AG10803 (cell line): ENCODE data around the gene NPIPB4.
A peak's percentile ranks its signal among the peaks of the same experiment; 100 is the strongest.
"Not testable (repeated sequence)": the region's sequence is repeated elsewhere in the genome, so short reads cannot be mapped to it uniquely, and the experiment has no call there.

Experiments used
- DNase-seq: peaks from one replicate; pipeline ENCODE4 v3.0.0; 2010; ENCODE audit warnings: low read depth
- H3K4me3 ChIP-seq: 2 replicates; pipeline ENCODE4 v1.5.1; 2011; ENCODE audit warnings: mild to moderate bottlenecking, low read length, control low read depth

Gene NPIPB4

DNA sequence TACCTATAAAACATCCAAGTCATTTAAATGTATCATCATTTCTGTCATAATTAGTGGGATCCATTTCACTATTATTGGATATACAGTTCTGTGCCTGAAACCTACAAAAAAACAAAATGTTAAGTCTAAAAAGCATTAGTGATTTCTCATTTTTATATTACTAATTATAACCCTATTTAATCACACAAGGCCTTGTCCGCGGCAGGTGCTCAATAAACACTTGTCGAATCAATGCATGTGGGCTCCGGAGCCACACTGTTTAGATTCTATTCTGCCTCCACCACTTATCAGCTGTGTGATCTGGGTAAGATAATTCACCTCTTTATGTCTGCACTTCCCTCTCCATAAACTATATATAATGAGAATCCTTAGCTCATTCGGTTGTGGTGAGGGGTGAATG, at the start of gene NPIPB4:
NPIPB4 (minus strand) TSS at position 101 of the 400 bp plus-strand sequence. CDS start 378 bp downstream, outside the sequence.
- not testable (repeated sequence) for DNase-seq, H3K4me3 ChIP-seq

DNA sequence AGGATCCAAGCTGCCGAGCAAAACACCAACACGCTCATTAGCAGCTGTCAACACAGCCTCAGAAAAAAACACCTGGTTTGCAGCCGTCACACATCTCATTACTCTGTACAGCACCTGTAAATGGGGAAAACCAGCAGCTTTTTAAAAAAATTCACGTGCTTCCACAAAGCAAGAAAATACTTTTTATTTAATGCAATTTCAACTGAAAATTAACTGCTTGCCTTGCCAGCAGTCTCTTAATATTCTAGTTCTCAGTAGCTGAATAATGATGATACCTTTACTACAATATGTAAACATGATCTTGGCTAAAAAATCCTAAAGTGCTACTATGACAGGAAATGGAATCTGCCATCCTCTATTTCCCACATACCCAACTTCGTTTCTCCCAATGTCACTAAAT, 41.4 kb upstream of the NPIPB4 start:
- DNase-seq = not testable (repeated sequence)

DNA sequence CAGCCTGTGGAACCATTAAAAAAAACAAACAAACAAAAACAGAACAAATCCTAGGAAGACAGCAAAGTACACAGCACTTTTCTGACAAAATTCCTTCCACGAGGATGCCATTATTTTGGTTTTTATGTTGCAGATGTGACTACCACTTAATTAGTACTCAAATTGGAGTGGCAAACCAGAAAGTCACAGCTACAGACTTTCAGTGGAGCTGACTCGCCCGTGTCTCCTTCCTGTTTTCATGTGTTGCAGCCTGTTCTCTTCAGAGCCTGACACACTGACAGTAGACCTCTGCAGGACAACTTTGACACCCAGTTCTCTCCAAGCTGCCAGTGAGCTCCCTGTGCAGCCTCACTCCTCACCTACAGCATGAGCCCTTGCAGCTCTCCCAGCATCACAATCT, 24.4 kb upstream of the NPIPB4 start:
- not testable (repeated sequence) for DNase-seq, H3K4me3 ChIP-seq

More for the DNA sequence above, 41.4 kb upstream of the NPIPB4 start:
- not testable (repeated sequence) for H3K4me3 ChIP-seq

DNA sequence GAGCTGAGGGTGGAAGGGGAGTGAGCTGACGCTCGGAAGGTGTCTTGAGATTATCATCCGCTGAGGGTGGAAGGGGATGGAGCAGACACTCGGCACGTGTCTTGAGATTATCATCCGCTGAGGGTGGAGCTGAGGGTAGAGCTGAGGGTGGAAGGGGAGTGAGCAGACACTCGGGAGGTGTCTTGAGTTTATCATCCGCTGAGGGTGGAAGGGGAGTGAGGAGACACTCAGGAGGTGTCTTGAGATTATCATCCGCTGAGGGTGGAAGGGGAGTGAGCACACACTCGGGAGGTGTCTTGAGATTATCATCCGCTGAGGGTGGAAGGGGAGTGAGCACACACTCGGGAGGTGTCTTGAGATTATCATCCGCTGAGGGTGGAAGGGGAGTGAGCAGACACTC, 20.4 kb downstream of the NPIPB4 start:
- DNase-seq, H3K4me3 ChIP-seq: not testable (repeated sequence)

DNA sequence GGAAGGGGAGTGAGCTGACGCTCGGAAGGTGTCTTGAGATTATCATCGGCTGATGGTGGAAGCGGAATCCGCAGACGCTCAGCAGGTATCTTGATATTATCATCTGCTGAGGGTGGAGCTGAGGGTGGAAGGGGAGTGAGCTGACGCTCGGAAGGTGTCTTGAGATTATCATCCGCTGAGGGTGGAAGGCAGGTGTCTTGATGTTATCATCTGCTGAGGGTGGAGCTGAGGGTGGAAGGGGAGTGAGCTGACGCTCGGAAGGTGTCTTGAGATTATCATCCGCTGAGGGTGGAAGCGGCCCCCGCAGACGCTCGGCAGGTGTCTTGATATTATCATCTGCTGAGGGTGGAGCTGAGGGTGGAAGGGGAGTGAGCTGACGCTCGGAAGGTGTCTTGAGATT, 21.2 kb downstream of the NPIPB4 start:
- DNase-seq, H3K4me3 ChIP-seq: not testable (repeated sequence)

DNA sequence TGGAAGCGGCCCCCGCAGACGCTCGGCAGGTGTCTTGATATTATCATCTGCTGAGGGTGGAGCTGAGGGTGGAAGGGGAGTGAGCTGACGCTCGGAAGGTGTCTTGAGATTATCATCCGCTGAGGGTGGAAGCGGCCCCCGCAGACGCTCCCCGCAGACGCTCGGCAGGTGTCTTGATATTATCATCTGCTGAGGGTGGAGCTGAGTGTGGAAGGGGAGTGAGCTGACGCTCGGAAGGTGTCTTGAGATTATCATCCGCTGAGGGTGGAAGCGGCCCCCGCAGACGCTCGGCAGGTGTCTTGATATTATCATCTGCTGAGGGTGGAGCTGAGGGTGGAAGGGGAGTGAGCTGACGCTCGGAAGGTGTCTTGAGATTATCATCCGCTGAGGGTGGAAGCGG, 21.8 kb downstream of the NPIPB4 start:
- not testable (repeated sequence) for H3K4me3 ChIP-seq, DNase-seq

DNA sequence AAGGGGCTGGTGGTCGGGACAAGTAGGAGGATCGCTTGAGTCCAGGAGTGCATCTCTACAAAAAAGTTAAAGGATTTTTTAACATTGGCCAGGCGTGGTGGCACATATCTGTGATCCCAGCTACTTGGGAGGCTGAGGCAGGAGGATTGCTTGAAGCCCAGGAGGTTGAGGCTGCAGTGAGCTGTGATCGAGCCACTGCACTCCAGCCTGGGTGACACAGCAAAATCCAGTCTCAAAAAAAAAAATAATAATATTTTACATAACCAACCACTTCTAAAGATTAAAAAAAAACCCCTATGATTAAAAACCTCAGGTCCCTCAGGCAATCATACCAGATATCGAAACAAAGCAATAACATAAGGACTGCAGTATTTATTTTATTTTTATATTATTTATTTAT, 23.3 kb downstream of the NPIPB4 start:
- DNase-seq, H3K4me3 ChIP-seq: not testable (repeated sequence)

DNA sequence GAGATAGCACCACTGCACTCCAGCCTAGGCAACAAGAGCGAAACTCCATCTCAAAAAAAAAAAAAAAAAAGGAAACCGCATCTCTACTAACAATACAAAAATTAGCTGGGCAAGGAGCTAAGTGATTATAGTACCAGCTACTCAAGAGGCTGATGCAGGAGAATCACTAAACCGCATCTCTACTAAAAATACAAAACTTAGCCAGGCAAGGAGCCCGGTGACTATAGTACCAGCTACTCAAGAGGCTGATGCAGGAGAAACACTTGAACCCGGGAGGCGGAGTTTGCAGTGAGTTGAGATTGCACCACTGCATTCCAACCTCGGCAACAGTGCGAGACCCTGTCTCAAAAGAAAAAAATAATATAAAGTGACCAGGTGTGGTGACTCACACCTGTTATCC, 27.6 kb downstream of the NPIPB4 start:
- not testable (repeated sequence) for DNase-seq, H3K4me3 ChIP-seq

DNA sequence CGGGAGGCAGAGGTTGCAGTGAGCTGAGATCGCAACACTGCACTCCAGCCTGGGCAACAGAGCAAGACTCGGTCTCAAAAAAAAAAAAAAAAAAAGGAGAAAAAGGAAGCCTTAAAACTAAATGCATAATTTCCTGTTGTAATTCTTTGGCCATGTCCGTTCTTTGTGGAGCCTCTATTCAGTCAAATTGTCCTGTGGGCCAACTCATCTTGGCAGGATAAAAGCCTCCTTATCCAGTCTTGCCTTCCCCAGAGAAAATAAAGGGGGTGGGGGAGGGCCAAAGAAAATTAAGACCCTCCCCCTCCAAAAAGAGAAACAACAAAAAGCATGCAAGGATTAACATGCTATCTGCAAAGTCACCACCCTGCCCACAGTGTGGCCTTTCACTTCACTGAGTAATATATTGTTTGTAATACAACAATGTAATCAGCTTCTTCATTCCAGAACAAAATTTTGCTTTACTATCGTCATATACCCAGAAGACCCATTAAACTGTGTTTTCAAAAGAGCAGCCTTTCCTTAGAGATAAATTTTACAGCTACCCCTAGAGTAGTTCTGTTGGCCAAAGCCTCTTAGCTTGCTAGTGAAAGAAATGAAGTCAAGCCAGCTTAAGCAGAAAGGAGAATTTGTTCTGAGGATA, 31.4 kb downstream of the NPIPB4 start:
- not testable (repeated sequence) for DNase-seq, H3K4me3 ChIP-seq

DNA sequence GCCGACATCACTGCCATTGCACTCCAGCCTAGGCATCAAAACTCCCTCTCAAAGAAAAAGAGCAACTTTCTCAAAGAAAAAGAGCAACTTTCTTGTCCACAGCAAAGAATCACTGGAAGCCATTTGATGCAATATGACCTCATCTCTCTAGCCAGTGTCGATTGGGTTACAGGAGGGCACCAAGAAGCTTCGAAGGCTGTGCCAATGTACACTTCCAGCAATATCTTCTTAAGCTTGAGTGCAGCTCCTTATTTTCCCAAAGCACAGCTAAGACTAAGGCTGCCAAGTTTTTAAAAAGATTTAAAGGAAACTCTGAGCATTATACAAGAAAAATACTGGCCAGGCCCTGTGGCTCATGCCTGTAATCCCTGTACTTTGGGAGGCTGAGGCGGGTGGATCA, 32.0 kb downstream of the NPIPB4 start:
- DNase-seq, H3K4me3 ChIP-seq: not testable (repeated sequence)

DNA sequence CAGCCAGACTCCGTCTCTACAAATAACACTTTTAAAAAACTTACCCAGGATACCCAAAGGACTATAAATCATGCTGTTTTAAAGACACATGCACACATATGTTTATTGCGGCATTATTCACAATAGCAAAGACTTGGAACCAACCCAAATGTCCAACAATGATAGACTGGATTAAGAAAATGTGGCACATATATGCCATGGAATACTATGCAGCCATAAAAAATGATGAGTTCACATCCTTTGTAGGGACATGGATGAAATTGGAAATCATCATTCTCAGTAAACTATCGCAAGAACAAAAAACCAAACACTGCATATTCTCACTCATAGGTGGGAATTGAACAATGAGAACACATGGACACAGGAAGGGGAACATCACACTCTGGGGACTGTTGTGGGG, 34.3 kb downstream of the NPIPB4 start:
- DNase-seq = not testable (repeated sequence)

DNA sequence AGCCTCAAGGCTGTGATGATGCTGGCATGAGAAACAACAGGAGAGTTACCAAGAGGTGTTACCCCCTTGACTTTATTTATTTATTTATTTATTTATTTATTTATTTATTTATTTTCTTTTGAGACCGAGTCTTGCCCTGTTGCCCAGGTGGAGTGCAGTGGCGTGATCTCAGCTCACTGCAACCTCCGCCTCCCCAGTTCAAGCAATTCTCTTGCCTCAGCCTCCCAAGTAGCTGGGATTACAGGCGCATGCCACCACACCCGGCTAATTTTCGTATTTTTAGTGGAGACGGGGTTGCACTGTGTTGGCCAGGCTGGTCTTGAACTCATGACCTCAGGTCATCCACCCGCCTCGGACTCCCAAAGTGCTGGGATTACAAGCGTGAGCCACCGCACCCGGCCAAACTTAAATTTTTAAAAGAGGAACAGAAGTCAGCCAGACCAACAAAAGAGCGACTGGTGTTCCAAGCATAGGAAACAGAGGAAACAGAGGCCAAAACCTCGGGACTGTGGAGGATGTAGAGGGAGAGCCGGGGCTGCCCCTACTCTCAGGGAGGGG, 36.6 kb downstream of the NPIPB4 start:
- not testable (repeated sequence) for DNase-seq
- peak overlapping the region; percentile 73 for H3K4me3 ChIP-seq

More for the DNA sequence above, 34.3 kb downstream of the NPIPB4 start:
- not testable (repeated sequence) for H3K4me3 ChIP-seq

DNA sequence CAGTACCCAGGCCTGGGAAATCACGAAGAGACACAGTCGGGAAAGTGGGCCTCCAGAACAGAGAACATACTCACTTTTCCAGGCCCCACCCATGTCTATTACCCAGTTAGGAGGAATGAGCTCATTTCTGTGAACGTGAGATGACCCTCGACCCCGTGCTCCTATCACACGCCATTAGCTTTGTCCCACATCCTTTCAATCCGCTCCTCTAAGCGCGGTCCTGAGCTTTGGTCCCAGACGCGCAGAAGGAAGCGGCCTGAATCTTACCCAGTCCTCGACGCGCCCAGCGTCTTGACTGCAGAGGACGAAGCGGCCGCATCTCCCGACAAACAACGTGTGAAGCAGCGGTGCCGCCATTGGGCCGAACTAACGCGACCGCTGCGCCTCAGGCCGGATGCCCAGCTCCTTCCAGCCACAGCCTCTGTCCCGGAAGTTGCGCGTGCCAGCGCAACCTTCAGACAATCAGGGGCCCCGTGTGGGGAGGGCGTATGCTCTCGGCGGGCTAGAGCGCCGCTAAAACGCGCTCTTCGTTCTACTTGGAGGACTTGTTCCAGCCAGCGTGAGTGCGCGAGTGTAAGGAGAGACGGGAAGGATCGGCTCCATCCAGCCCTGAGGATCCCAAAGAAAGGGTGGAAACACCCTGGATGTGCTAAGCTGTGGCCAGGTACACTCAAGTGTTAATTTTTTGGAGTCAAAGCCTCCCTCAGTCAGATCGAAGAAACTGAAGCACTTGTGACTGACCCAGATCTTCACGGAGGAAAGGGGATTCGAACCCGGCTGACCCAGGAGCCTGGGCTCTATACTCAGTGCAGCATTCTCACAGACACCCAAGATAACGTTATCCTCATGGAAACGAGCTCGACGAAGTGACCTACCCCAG, 37.3 kb downstream of the NPIPB4 start:
- peak overlapping the region; percentile 73 for H3K4me3 ChIP-seq
- DNase-seq = peak; percentile 70

DNA sequence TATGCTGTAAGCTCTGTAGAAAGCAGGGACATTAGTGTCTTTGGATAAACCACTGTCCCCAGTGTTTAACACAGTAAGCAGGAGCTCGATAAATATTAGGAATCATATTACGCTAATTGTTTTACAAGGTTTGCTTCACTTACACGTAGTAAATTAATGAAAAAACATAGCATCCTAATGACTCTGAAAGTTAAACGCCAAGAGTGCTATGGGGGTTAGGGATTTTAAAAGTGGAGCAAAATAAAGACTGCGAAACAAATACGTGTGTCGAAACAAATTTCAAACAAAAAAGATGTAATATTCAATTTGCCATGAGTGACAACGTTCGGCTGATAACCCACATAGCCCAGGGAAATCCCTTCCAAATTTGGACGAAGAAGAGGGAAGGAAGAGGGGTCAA, 37.9 kb downstream of the NPIPB4 start:
- H3K4me3 ChIP-seq = peak overlapping the region; percentile 73
- not testable (repeated sequence) for DNase-seq

DNA sequence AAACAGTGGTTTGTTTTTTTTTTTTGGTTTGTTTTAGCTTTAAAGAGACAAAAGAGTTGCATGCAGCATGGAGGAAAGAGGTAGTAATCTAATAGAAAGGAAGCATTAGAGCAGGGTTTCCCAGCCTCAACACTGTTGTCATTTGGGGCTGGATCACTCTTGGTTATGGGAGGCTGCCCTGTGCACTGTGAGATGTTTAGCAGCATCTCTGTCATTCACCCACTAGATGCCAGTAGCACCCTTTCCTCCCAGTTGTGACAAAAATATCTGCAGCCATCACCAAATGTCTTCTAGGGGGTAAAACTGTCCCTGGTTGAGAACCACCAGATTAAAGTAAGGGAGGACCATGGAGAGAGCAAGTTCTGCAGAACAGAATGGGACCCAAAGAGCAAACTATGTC, 40.5 kb downstream of the NPIPB4 start:
- DNase-seq = not testable (repeated sequence)

DNA sequence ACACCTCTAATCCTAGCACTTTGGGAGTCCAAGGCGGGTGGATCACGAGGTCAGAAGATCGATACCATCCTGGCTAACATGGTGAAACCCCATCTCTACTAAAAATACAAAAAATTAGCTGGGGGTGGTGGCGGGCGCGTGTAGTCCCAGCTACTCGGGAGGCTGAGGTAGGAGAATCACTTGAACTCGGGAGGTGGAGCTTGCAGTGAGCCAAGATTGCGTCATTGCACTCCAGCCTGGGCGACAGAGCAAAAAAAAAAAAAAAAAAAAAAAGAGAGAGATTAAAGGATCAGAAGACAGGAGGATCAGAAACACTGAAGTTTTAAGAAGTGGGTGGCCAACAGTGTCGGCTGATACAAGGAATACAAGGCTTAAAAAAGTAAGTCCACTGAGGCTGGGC, 41.9 kb downstream of the NPIPB4 start:
- DNase-seq, H3K4me3 ChIP-seq: not testable (repeated sequence)

More for the DNA sequence above, 40.5 kb downstream of the NPIPB4 start:
- not testable (repeated sequence) for H3K4me3 ChIP-seq

DNA sequence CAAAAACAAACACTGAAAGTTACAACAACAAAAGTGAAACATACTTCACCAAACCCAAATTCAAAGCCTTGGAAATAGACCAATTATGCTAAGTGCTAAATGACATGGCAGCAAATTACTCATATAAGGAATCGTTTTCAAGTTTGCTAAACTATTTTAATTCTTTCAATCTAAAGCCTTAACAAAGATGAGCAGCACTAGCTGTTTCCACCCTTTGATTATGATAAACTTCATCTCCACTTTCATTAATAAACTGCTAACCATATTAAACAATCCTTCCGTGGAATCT, 55.2 kb downstream of the NPIPB4 start:
- H3K4me3 ChIP-seq, DNase-seq: not testable (repeated sequence)
